Suprapubic skin (tissue), 4 donors: ENCODE results near the gene COL9A1. TPM values are rescaled to one million over a fixed set of nuclear protein-coding genes. Genes with fewer than 3 reads are reported as not detected.

Experiments
- DNase-seq, 2 donors: peaks; one replicate each; pipeline ENCODE4 v3.0.0-alpha.2; 2019; ENCODE audit warnings: low spot score in 2 of 2
- H3K27ac ChIP-seq: fragments of 200-600 bp; sonication (generic); one replicate; pipeline ENCODE4 v1.5.1; 2019
- H3K27me3 ChIP-seq: fragments of 200-600 bp; sonication (generic); one replicate; pipeline ENCODE4 v1.5.1; 2019
- H3K36me3 ChIP-seq: fragments of 200-600 bp; sonication (generic); one replicate; pipeline ENCODE4 v1.5.1; 2019
- H3K4me1 ChIP-seq: fragments of 200-600 bp; sonication (generic); one replicate; pipeline ENCODE4 v1.5.1; 2019
- H3K4me3 ChIP-seq: fragments of 200-600 bp; sonication (generic); one replicate; pipeline ENCODE4 v1.5.1; 2019; ENCODE audit warnings: mild to moderate bottlenecking
- H3K9me3 ChIP-seq: fragments of 200-600 bp; sonication (generic); one replicate; pipeline ENCODE4 v1.5.1; 2019
- EP300 ChIP-seq: sonication (generic); formaldehyde crosslinking; IDR thresholded peaks from one replicate; pipeline ENCODE4 v1.6.1; 2017; ENCODE audit warnings: antibody characterized with exemption
- POLR2A ChIP-seq, 2 donors: fragments of 450-650 bp; IDR thresholded peaks; one replicate each; pipeline ENCODE4 v1.6.1; 2017; ENCODE audit warnings: antibody characterized with exemption in 2 of 2, mild to moderate bottlenecking in 2 of 2, moderate library complexity in 2 of 2
- POLR2AphosphoS5 ChIP-seq, 3 donors: sonication (generic); formaldehyde crosslinking; IDR thresholded peaks; one replicate each; pipeline ENCODE4 v1.6.1; 2017; ENCODE audit warnings: antibody characterized with exemption in 3 of 3
- WGBS: methylation state at CpG from one replicate; pipeline ENCODE4 v1.1.5; 2018; 5-methylcytosine and 5-hydroxymethylcytosine counted together
- total RNA-seq, 4 donors: library from RNA; depleted of rRNA; stranded (reverse); fragments of >200 nt; gene quantifications; one replicate each; pipeline ENCODE4 v1.1.0, GENCODE V29; 2016
- TF ChIP-seq, protein P1 (sequence below), 2 donors: fragments of 200-600 bp in 1 of 2; fragments of 450-650 bp in 1 of 2; sonication (generic) in 1 of 2; IDR thresholded peaks; one replicate each; pipeline ENCODE4 v1.5.1; 2016 to 2019; ENCODE audit warnings: antibody characterized with exemption in 2 of 2, mild to moderate bottlenecking in 1 of 2, moderate library complexity in 1 of 2

The COL9A1 gene
- total RNA-seq, 4 donors from 2014 or later = not detected

DNA sequence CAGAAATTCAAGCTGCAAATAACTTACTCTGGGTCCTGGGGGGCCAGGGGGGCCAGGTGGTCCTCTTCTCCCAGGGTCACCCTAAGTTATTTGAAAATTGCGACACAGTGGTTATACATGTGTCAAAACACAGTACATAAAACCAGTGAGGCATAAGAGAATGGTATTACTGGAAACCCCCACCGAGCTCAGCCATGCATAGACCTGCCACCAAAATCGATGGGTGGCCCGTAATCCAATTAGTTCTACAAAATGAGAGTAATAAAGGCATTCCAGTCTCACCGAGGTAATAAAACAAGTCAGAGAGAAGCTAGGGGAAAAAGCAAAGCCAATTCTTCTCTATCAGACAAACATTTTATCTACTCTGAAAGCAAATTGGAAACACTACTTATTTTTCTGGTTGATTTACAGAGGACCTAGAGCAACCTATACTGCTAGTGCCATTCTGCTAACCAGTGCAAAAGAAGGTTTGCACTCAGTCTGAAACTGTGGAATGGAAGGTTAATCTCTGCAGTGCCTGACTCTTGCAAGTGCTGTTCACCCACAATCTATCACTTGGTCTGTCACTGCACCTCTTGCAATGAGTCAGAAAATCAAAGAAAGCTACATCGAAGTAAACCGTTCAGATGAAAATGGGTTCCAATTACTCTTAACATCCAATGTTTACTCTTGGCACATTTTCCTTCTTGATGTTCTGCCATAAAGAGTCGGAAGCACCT, 32.4 kb downstream of the COL9A1 start:
- H3K4me1 ChIP-seq = no peaks in the 10 kb centered on the region
- H3K9me3 ChIP-seq = no peaks in the 10 kb centered on the region
- no peak for DNase-seq
- no peak overlapping the region for H3K4me3 ChIP-seq
- H3K27me3 ChIP-seq = peaks cover 4% of the 10 kb centered on the region
- no peak overlapping the region for H3K27ac ChIP-seq
- 30% methylated on average over 8 of the region's 8 CpGs for WGBS
- no peaks in the 10 kb centered on the region for H3K36me3 ChIP-seq
- TF ChIP-seq POLR2AphosphoS5 (IDR thresholded peaks at IDR 0.05) (no peak), POLR2A (IDR thresholded peaks at IDR 0.05) (no peak), EP300 (no peak)
- TF ChIP-seq, protein P1, sequence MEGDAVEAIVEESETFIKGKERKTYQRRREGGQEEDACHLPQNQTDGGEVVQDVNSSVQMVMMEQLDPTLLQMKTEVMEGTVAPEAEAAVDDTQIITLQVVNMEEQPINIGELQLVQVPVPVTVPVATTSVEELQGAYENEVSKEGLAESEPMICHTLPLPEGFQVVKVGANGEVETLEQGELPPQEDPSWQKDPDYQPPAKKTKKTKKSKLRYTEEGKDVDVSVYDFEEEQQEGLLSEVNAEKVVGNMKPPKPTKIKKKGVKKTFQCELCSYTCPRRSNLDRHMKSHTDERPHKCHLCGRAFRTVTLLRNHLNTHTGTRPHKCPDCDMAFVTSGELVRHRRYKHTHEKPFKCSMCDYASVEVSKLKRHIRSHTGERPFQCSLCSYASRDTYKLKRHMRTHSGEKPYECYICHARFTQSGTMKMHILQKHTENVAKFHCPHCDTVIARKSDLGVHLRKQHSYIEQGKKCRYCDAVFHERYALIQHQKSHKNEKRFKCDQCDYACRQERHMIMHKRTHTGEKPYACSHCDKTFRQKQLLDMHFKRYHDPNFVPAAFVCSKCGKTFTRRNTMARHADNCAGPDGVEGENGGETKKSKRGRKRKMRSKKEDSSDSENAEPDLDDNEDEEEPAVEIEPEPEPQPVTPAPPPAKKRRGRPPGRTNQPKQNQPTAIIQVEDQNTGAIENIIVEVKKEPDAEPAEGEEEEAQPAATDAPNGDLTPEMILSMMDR (IDR thresholded peaks at IDR 0.05) = no peak

DNA sequence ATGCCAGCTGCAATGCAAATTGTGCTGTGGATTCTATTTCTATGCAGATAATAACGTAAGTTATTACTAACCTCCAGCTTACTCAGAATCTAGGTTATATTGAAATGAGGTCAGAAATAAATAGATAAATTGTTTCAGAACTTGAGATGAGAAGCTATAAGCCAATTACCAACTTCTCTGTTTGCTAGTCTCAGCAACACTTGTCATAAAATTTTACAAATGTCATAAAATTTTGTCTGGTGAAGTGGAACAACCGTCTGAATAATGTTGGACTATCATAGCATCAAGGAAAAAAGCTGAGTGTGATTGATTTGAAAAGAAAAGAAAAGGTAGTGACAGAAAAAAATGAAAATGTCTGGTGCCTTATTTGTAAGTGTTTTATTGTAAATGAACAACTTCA, 36.7 kb downstream of the COL9A1 start:
- TF ChIP-seq POLR2AphosphoS5 (IDR thresholded peaks at IDR 0.05) (no peak), EP300 (no peak)
- TF ChIP-seq, protein P1 (IDR thresholded peaks at IDR 0.05) = no peak
- H3K9me3 ChIP-seq = no peaks in the 10 kb centered on the region
- no peak overlapping the region for H3K4me3 ChIP-seq
- WGBS = 48% methylated on average over 2 of the region's 2 CpGs
- H3K27ac ChIP-seq = no peak overlapping the region
- no peak for DNase-seq
- no peaks in the 10 kb centered on the region for H3K4me1 ChIP-seq
- peaks cover 4% of the 10 kb centered on the region for H3K27me3 ChIP-seq
- H3K36me3 ChIP-seq = no peaks in the 10 kb centered on the region

DNA sequence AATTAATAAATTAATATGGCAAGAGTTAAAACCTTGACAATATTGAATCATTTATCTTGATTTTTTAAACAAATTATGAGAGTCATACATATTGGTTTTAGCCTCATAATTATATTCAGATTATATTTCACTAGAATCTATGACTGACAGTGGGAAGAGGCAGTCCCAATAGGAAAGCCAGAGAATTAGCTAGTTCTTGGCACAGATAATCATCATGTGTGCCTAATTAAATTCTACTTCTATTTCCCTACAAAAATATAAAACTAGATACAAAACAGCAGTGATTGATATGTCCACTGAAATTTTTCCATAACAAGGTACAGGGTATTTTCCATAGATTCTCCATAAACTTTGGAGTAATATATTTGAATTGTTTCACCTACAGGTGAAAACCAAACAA, 38.6 kb downstream of the COL9A1 start:
- no peak overlapping the region for H3K4me3 ChIP-seq
- H3K4me1 ChIP-seq = no peaks in the 10 kb centered on the region
- no peaks in the 10 kb centered on the region for H3K36me3 ChIP-seq
- no peak overlapping the region for H3K27ac ChIP-seq
- no peaks in the 10 kb centered on the region for H3K9me3 ChIP-seq
- TF ChIP-seq POLR2AphosphoS5 (IDR thresholded peaks at IDR 0.05) = no peak
- TF ChIP-seq, protein P1 (IDR thresholded peaks at IDR 0.05) = no peak
- TF ChIP-seq EP300 = no peak
- no peak for TF ChIP-seq POLR2A (IDR thresholded peaks at IDR 0.05)
- no peaks in the 10 kb centered on the region for H3K27me3 ChIP-seq
- no peak for DNase-seq

DNA sequence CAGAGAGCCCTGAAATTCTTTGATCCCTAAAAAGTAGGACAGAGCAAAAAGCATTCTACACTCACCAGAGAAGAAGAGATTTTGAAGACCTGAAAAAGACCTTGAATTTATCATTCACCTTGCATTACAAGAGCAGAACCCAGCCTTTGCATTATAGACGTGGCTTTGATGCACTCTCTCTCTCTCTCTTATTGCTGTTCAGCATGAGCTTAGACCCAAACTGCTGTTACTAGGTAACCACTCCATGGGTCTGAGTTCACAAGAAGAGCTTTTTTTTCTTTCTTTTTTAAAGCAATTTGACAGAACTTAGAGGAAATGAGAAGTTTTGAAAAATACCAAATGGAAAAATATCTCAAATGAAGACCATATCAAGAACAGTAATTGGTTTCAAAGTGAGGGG, 44.4 kb downstream of the COL9A1 start:
- Histone ChIP-seq H3K4me3 (no peak overlapping the region), H3K9me3 (no peaks in the 10 kb centered on the region), H3K4me1 (no peaks in the 10 kb centered on the region), H3K27me3 (no peaks in the 10 kb centered on the region), H3K27ac (no peak overlapping the region), H3K36me3 (no peaks in the 10 kb centered on the region)
- 33% methylated on average over 1 of the region's 1 CpG for WGBS
- no peak for TF ChIP-seq POLR2A (IDR thresholded peaks at IDR 0.05)
- no peak for TF ChIP-seq EP300
- no peak for TF ChIP-seq POLR2AphosphoS5 (IDR thresholded peaks at IDR 0.05)
- DNase-seq = no peak

DNA sequence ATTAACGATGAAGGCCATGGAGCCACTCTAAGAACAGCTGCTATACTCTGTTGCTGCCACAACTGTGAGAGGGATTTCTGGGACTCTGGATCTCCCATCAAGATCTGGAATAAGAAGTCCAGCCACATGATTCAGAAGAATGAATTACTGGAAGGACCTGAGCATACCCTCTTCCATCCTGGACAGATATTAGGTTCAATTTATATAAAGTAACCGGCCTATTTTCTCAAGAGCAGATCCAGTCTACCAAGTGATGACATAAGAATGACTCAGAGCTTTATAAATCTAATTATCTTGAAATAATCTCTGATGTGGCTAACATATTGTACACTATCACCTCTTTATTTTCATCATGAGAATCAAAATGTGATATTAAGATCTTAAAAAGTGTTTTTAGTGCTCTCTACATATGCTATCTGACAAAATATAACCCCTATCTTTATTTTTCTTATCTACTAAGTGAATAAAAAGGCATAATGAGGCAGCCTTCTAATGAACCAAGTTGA, 45.1 kb downstream of the COL9A1 start:
- H3K27ac ChIP-seq = no peak overlapping the region
- no peak overlapping the region for H3K4me3 ChIP-seq
- no peaks in the 10 kb centered on the region for H3K27me3 ChIP-seq
- no peaks in the 10 kb centered on the region for H3K36me3 ChIP-seq
- no peaks in the 10 kb centered on the region for H3K4me1 ChIP-seq
- no peaks in the 10 kb centered on the region for H3K9me3 ChIP-seq
- TF ChIP-seq POLR2A (IDR thresholded peaks at IDR 0.05) (no peak), EP300 (no peak), POLR2AphosphoS5 (IDR thresholded peaks at IDR 0.05) (no peak)
- TF ChIP-seq, protein P1 (IDR thresholded peaks at IDR 0.05) = no peak
- WGBS = 73% methylated on average over 2 of the region's 2 CpGs
- DNase-seq = no peak
